SJSA1 (cell line): ENCODE data around the gene PIK3C3. TPM values are rescaled to one million over a fixed set of nuclear protein-coding genes. Genes with fewer than 3 reads are reported as not detected.
"Not testable (repeated sequence)": the region's sequence is repeated elsewhere in the genome, so short reads cannot be mapped to it uniquely, and the experiment has no call there.

ENCODE experiments used
- DNase-seq, 2 experiments: peaks; one replicate each; pipeline ENCODE4 v3.0.0-alpha.2; 2015 to 2020; ENCODE audit warnings: low spot score in 2 of 2, low read depth in 1 of 2
- H3K27ac ChIP-seq: fragments of 250-450 bp; sonication (Bioruptor Pico); 2 replicates; pipeline ENCODE4 v1.5.1; 2020; ENCODE audit warnings: mild to moderate bottlenecking, moderate library complexity
- H3K27me3 ChIP-seq: fragments of 250-450 bp; sonication (Bioruptor Pico); replicated peaks from 2 replicates; pipeline ENCODE4 v1.5.1; 2020; ENCODE audit warnings: mild to moderate bottlenecking, moderate library complexity
- H3K36me3 ChIP-seq: fragments of 250-450 bp; sonication (Bioruptor Pico); 2 replicates; pipeline ENCODE4 v1.5.1; 2020; ENCODE audit warnings: mild to moderate bottlenecking
- H3K4me1 ChIP-seq: fragments of 250-450 bp; sonication (Bioruptor Pico); replicated peaks from 2 replicates; pipeline ENCODE4 v1.6.1; 2021; ENCODE audit warnings: mild to moderate bottlenecking
- H3K4me3 ChIP-seq: fragments of 250-450 bp; sonication (Bioruptor Pico); 2 replicates; pipeline ENCODE4 v1.5.1; 2020; ENCODE audit warnings: mild to moderate bottlenecking
- H3K9me3 ChIP-seq: fragments of 250-450 bp; sonication (Bioruptor Pico); replicated peaks from 2 replicates; pipeline ENCODE4 v1.5.1; 2020; ENCODE audit warnings: mild to moderate bottlenecking
- total RNA-seq: library from RNA; depleted of rRNA; stranded (reverse); fragments of >200 nt; shearing (Covaris generic); gene quantifications from 2 replicates; pipeline ENCODE4 v1.2.3, GENCODE V29; 2014

The PIK3C3 gene
- total RNA-seq, 1 experiment from 2014 or later = 41.5 TPM

GRCh38 chr18:42112147-42112546 lies 157.1 kb downstream of the PIK3C3 start:
- DNase-seq, H3K4me3 ChIP-seq, H3K9me3 ChIP-seq, H3K36me3 ChIP-seq, H3K27me3 ChIP-seq, H3K27ac ChIP-seq: not testable (repeated sequence)
- peaks cover 15% of the 10 kb centered on the region for H3K4me1 ChIP-seq

GRCh38 chr18:42112657-42113420 lies 157.8 kb downstream of the PIK3C3 start:
- no peaks in the 10 kb centered on the region for H3K9me3 ChIP-seq
- no peaks in the 10 kb centered on the region for H3K27me3 ChIP-seq
- H3K27ac ChIP-seq = no peak overlapping the region
- H3K4me3 ChIP-seq = no peak overlapping the region
- H3K4me1 ChIP-seq = peaks cover 15% of the 10 kb centered on the region
- H3K36me3 ChIP-seq = peaks cover 3% of the 10 kb centered on the region; the same call in 1 of the 2 replicates
- peak in 1 of 2 experiments; percentile 3 for DNase-seq

- DNase-seq = peak in 1 of 2 experiments; percentile 3
- Histone ChIP-seq H3K4me1 (peaks cover 15% of the 10 kb centered on the region), H3K9me3 (no peaks in the 10 kb centered on the region), H3K4me3 (no peak overlapping the region), H3K27ac (peak overlapping the region; percentile 56), H3K27me3 (no peaks in the 10 kb centered on the region), H3K36me3 (peaks cover 3% of the 10 kb centered on the region; the same call in 1 of the 2 replicates)
Measured at GRCh38 chr18:42113529-42114191, 158.6 kb downstream of the PIK3C3 start.

GRCh38 chr18:42114310-42114943 lies 159.4 kb downstream of the PIK3C3 start:
- Histone ChIP-seq H3K27ac (peak overlapping the region; percentile 56), H3K36me3 (peaks cover 3% of the 10 kb centered on the region; the same call in 1 of the 2 replicates), H3K4me3 (no peak overlapping the region), H3K4me1 (peaks cover 15% of the 10 kb centered on the region), H3K27me3 (no peaks in the 10 kb centered on the region), H3K9me3 (no peaks in the 10 kb centered on the region)
- peak; percentile 78 to 86 for DNase-seq

GRCh38 chr18:42126586-42126985 lies 171.6 kb downstream of the PIK3C3 start:
- Histone ChIP-seq H3K27ac (no peak overlapping the region), H3K27me3 (no peaks in the 10 kb centered on the region), H3K4me1 (no peaks in the 10 kb centered on the region), H3K4me3 (no peak overlapping the region), H3K36me3 (no peaks in the 10 kb centered on the region), H3K9me3 (no peaks in the 10 kb centered on the region)
- no peak for DNase-seq

- Histone ChIP-seq H3K27me3 (no peaks in the 10 kb centered on the region), H3K4me3 (no peak overlapping the region), H3K27ac (no peak overlapping the region), H3K36me3 (no peaks in the 10 kb centered on the region), H3K4me1 (no peaks in the 10 kb centered on the region), H3K9me3 (no peaks in the 10 kb centered on the region)
- no peak for DNase-seq
Measured at GRCh38 chr18:42131066-42131929, 176.3 kb downstream of the PIK3C3 start.

- DNase-seq = no peak
- Histone ChIP-seq H3K4me1 (no peaks in the 10 kb centered on the region), H3K36me3 (no peaks in the 10 kb centered on the region), H3K9me3 (no peaks in the 10 kb centered on the region), H3K27ac (no peak overlapping the region), H3K27me3 (no peaks in the 10 kb centered on the region), H3K4me3 (no peak overlapping the region)
Measured at GRCh38 chr18:42131930-42132244, 176.9 kb downstream of the PIK3C3 start.
